ENCODE measurements around the gene TRAPPC6A.

The TRAPPC6A gene

GRCh38 chr19:45145270-45146189 lies 32.5 kb downstream of the TRAPPC6A start:
- no peak for FAIRE-seq

DNA sequence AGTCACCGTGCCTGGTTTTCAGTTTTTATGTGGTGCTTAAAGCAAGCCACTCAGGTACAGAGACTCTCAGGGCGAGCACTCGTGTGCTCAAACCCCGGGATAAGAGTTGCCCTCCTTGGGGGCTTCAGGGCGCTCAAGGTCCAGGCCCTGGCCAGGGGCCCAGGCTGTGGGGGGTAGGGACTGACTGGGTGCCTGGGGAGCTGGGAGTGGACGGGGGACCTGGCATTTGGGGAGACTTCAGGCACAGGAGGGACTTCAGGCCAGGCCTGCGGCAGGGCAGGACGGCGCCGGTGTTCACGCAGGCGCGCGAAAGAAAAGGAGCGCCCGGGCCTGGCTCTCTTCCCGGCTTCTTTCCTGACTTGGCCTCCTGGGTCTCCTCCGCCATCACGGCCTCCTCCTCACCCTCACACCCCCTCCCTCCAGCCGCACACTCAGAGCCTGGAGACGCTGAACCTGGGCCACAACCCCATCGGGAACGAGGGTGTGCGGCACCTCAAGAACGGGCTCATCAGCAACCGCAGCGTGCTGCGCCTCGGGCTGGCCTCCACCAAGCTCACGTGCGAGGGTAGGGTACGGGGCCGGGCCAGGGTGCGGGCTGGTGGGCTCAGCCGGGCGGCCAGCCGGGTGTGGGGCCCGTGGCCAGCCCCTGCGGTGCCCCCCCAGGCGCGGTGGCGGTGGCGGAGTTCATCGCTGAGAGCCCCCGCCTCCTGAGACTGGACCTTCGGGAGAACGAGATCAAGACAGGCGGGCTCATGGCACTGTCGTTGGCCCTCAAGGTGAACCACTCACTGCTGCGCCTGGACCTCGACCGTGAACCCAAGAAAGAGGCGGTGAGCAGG lies 33.4 kb downstream of the TRAPPC6A start:
- FAIRE-seq = no peak

DNA sequence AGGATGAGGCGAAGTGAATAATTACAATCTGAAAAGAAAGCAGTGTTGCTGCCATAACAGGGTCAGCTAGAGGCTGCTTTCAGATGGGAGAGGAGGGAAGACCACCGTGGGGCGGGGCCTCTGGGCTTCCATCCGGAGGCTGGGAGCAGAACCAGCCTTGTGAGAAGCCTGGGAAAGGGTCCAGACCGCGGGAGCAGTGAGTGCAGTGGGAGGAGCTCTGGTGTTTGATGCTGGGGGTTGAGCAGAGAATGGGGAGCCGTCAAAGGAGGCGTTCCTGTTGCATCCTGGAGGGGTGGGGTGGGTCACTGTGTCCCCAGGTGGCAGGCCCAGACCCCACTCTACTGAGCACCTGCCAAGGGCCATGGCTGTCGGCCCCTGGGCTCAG lies 35.3 kb downstream of the TRAPPC6A start:
- no peak for FAIRE-seq

DNA sequence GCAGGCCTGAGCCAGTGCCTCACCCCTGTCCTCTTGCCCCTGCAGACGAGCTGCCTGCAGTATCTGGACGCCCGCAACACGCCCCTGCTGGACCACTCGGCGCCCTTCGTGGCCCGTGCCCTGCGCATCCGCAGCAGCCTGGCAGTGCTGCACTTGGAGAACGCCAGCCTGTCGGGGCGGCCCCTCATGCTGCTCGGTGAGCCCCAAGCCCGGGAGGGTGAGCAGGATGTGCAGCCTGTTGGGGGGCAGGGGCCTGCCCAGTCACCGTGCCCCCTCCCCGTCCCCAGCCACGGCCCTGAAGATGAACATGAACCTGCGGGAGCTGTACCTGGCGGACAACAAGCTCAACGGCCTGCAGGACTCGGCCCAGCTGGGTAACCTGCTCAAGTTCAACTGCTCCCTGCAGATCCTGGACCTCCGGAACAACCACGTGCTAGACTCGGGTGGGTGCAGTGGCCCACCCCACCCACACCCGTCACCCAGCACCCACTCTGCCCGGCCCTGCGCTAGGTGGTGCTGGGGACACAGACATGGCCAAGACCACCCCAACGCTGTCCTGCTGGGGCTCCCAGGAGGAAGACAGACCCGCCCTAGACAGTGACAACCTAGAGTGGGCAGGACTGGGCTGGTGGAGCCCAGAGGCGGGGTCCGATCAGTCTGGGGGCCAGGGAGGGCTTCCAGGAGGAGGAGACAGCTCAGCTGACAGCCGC lies 35.9 kb downstream of the TRAPPC6A start:
- no peak for FAIRE-seq

DNA sequence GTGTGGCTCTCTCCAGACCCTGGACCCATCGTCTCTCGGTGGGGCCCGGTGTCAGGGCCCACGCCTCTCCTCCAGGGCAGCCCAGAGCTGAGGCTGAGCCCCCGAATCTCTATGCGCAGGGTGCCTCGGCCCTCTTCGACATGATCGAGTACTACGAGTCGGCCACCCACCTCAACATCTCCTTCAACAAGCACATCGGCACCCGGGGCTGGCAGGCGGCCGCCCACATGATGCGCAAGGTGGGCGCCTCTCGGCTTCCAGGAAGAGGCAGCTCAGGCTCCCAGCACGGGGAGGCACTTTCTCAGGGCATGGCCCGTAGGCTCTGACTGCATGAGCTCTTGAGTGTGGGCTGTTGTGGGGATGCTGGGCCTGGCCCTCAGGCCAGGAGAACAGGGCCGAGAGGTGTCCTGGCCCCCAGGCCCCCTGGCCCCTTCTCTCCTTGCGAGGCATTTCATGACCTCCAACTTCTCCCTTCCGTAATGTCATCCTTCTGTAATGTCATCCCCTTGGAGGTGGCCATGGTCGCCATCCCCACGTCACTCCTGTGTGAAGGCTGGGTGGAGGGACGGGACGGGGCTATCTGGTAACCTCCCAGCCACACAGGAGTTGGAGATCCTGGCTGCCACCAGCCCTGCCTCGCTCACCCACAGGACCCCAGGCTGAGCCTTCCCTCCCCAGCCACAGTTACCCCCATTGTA lies 36.7 kb downstream of the TRAPPC6A start:
- FAIRE-seq = no peak

- FAIRE-seq = no peak
These were observed 37.5 kb downstream of the TRAPPC6A start for GRCh38 chr19:45140533-45140932.

GRCh38 chr19:45140144-45140503 lies 37.9 kb downstream of the TRAPPC6A start:
- no peak for FAIRE-seq

- FAIRE-seq = no peak
These were observed 38.5 kb downstream of the TRAPPC6A start for GRCh38 chr19:45139286-45140143.

DNA sequence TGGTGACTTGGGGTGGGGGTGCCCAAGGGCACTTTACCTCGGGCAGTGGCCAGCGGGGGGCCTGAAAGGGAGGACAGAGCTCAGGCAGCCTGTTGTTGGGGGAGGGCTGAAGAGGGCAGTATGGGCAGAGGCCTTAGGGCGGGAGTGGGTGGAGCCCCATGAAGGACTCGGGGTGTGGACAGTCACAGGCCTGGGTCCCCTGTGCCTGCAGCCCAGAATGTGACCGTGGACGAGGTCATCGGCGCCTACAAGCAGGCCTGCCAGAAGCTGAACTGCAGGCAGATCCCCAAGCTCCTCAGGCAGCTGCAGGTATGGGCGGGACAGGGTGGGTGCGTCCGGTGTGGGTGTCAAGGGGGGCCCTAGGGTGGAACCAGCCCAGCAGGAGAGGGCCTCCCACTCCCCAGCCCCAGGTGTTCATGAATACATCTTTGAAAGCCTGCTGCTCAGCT lies 39.7 kb downstream of the TRAPPC6A start:
- no peak for FAIRE-seq

- no peak for FAIRE-seq
These were observed 40.8 kb downstream of the TRAPPC6A start for GRCh38 chr19:45137179-45137761.

DNA sequence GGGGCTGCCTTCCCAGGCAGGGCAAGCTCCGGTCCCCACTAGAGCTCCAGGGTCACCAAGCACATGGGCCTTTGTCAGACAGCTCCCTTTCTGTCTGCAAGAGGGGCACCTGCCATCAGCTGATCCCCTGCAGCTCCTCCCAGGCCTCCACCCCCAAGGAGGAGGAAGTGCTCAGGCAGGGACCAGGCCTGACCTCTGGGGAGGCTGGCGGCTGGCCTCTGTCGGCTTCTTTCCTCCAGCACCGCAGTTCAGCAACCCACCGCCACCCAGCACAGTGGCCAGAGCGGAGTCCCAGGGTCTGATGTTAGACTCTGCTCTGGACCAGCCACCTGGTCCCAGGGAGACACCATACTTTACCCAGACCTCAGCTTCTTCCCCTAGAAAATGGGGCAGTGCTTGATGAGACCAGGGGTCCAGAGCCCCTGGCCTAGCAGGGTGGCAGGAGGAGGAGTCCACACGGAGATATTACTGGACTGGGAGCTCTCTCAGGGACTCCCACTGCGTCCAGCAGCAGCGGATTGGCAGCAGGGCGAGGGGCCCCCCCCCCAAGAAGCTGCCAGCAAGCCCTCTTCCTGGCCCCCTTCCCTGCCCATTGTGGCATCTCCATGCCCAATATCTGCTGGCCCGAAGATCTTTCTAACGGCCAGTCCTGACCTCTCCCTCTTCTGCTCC lies 41.4 kb downstream of the TRAPPC6A start:
- no peak for FAIRE-seq

DNA sequence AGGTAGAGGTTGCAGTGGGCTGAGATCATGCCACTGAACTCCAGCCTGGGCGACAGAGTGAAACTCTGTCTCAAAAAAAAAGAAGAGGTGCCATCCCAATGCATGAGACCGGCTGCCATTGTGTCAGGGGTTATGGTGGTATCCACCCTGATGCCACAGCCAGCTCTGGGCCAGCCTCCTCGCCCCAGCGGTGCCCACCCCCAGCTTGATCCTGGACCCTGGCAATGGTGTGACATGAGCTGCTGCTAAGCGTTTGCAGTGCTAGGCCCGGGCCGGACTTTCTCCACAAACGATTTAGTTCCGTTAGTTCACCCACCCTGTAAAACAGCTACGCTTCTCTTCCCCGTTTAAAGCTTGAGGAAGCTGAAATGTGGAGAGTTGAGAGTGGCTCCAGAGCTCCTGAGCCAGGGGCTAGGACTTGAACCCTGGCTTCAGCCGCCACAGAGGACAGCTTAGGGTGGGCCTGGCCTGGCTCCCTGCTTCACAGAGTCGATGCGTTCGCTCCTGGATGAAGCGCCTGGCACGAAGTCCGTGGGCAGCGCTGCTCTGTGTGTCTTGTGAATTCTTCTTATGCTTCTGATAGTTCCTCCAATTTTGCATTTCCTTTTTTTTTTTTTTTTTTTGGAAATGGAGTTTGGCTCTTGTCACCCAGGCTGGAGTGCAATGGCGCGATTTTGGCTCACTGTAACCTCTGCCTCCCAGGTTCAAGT lies 42.7 kb downstream of the TRAPPC6A start:
- FAIRE-seq = no peak

GRCh38 chr19:45133661-45134060 lies 44.4 kb downstream of the TRAPPC6A start:
- no peak for FAIRE-seq

DNA sequence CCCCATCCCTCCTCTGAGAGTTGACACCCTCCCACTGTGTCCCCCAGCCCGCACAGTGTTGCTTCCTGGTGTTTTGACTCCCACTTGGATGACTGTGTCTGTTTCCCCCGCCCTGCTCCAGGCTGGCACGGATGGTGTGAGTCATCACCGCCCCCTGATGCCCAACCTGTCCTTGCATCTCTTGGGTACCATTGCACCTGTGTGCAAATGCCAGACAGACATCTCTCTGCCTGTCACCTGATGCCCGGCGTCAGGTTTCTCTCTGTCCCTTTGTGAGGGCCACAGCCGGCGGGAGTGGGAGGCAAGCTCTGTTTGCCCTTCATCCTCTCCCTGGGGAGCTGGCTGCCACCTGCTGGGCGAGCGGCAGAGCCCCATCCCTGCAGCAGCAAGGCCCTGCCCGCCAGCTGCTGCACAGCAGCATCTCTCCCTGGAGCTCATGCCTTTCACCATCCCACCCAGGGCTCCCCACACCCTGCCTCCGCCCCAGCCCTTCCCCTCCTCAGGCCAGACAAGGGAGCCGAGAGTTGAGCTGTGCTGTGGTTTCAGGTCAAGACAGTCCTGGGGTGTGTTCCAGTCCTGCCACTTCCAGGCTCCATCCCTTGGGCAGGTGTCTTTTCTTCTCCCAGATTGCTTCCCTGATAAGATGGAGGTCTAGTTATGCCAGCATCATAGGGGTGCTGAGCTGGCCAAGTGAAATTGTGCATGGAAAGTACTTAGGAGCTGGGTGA lies 47.0 kb downstream of the TRAPPC6A start:
- FAIRE-seq = no peak

DNA sequence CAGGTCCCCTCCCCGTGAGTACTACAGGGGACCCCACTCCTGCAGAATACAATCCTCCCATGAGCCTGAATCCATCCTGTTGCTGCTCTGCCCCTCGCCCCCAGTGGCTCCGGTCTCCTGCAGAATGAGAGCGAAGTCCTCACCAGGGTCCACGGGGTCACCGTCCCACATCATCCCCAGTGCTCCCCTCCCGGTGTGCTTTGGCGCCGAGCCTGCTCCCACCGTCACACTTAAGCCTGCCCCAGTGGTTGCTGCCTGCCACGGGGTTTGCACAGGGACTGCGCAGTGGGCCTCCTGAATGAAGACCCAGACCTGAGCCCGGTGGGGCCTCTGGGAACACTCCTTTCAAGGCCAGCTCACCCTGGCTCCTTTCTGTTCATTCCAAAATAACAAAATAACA lies 47.8 kb downstream of the TRAPPC6A start:
- no peak for FAIRE-seq

DNA sequence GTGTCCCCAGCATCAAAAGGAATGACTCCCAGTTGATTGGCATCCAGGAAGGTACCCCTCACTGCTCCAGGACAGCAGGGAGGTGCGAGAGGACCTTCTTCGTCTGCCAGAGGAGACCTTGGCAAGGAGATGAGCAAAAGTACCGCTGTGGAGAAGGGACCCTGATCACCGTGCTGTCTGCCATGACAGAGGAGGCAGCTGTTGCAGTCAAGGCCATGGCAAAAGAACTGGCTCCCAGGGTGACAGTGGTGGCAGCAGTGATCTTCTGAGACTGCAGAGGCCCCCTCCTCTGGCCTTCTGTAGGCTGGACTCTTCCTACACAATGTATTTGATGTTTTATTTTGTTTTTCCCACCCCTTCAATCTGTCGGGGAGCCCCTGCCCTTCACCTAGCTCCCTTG lies 49.2 kb downstream of the TRAPPC6A start:
- FAIRE-seq = no peak

- no peak for FAIRE-seq
These were observed 49.9 kb downstream of the TRAPPC6A start for GRCh38 chr19:45128146-45128545.

GRCh38 chr19:45126654-45127053 lies 51.4 kb downstream of the TRAPPC6A start:
- FAIRE-seq = no peak

GRCh38 chr19:45125975-45126493 lies 52.0 kb downstream of the TRAPPC6A start:
- no peak for FAIRE-seq

Data from A204.1 (cell line).